GM12878 (cell line): ENCODE results near the gene TSPO2. TPM values are rescaled to one million over a fixed set of nuclear protein-coding genes. Genes with fewer than 3 reads are reported as not detected.

Experiments
- ATAC-seq: fragments of 200-7000 bp; cut with Tn5 transposase; 3 replicates; pipeline ENCODE4 v1.9.1; 2020; ENCODE audit warnings: mild to moderate bottlenecking, moderate library complexity
- BruUV-seq: library from RNA; stranded (reverse); fragments of 400-500 nt; replicated peaks from 2 replicates; lab custom pipeline; 2021; lab: Mats Ljungman, UMichigan
- CTCF ChIA-PET: fragments of 300-600 bp; sonication (Branson Sonifier 250); formaldehyde crosslinking; extraction: SDS; loops from one replicate; lab custom pipeline; 2021; ENCODE audit warnings: inconsistent platforms; lab: Yijun Ruan, JAX
- POLR2A ChIA-PET: fragments of 350-600 bp; formaldehyde crosslinking; extraction: SDS; loops from one replicate; lab custom pipeline; 2021; ENCODE audit warnings: inconsistent platforms; lab: Charles Lee
- RAD21 ChIA-PET: fragments of 300-600 bp; sonication (Branson Sonifier 250); formaldehyde crosslinking; loops from one replicate; lab custom pipeline; 2023; ENCODE audit warnings: antibody characterized with exemption; ENCODE audit not compliant: unreplicated experiment; lab: Charles Lee
- SMC1A ChIA-PET: fragments of 300-600 bp; sonication (Branson Sonifier 250); formaldehyde crosslinking; loops from one replicate; lab custom pipeline; 2023; ENCODE audit not compliant: unreplicated experiment, uncharacterized antibody; lab: Charles Lee
- DNase-seq: peaks from one replicate; pipeline ENCODE4 v3.0.0-alpha.2; 2011; ENCODE audit warnings: low read depth, low spot score
- FAIRE-seq: peaks from 3 replicates; lab custom pipeline; 2011; peaks lifted over from hg19 to GRCh38; lab: Jason Lieb, UNC
- H2AFZ ChIP-seq: 2 replicates; pipeline ENCODE4 v1.6.0; 2011; ENCODE audit warnings: low read depth, low read length, control low read depth; ENCODE audit not compliant: control insufficient read depth
- H3K27ac ChIP-seq: 2 replicates; pipeline ENCODE4 v1.5.1; 2011; ENCODE audit warnings: control low read depth; ENCODE audit not compliant: control insufficient read depth, insufficient read depth
- H3K27me3 ChIP-seq, 2 experiments: replicated peaks in 1 of 2; 2 replicates each; pipeline versions ENCODE4 v1.6.0 to v1.6.1; 2011; ENCODE audit warnings: low read length in 1 of 2; ENCODE audit not compliant: control insufficient read depth in 2 of 2, insufficient read depth in 2 of 2
- H3K36me3 ChIP-seq, 2 experiments: 2 replicates each; pipeline ENCODE4 v1.5.1; 2011; ENCODE audit warnings: low read length in 1 of 2; ENCODE audit not compliant: control insufficient read depth in 2 of 2, insufficient read depth in 2 of 2
- H3K4me1 ChIP-seq: 2 replicates; pipeline ENCODE4 v1.6.1; 2011; ENCODE audit warnings: mild to moderate bottlenecking, low read length, moderate library complexity, mixed read lengths; ENCODE audit not compliant: control insufficient read depth, insufficient read depth
- H3K4me2 ChIP-seq: 2 replicates; pipeline ENCODE4 v1.6.0; 2011; ENCODE audit warnings: control low read depth; ENCODE audit not compliant: control insufficient read depth, insufficient read depth
- H3K4me3 ChIP-seq: fragments of 200-600 bp; sonication (generic); 2 replicates; pipeline ENCODE4 v1.5.1; 2016
- H3K79me2 ChIP-seq: 2 replicates; pipeline ENCODE4 v1.6.0; 2011; ENCODE audit warnings: low read length; ENCODE audit not compliant: control insufficient read depth, insufficient read depth
- H3K9ac ChIP-seq: 2 replicates; pipeline ENCODE4 v1.8.0; 2011; ENCODE audit warnings: low read length, control low read depth, mixed read lengths; ENCODE audit not compliant: control insufficient read depth, insufficient read depth
- H3K9me3 ChIP-seq: replicated peaks from 3 replicates; pipeline ENCODE4 v1.5.1; 2011; ENCODE audit warnings: mild to moderate bottlenecking, low read length; ENCODE audit not compliant: control insufficient read depth, insufficient read depth
- H4K20me1 ChIP-seq: 2 replicates; pipeline ENCODE4 v1.6.0; 2011; ENCODE audit not compliant: control insufficient read depth, insufficient read depth
- BRCA1 ChIP-seq: IDR thresholded peaks from 2 replicates; pipeline ENCODE4 v1.6.1; 2011; ENCODE audit warnings: low read depth, low read length, improper control_type of control experiment
- CBFB ChIP-seq: IDR thresholded peaks from 2 replicates; pipeline ENCODE4 v1.6.1; 2016; ENCODE audit warnings: antibody characterized with exemption, low read depth
- ESRRA ChIP-seq: IDR thresholded peaks from 2 replicates; pipeline ENCODE4 v1.6.1; 2012; ENCODE audit warnings: mild to moderate bottlenecking, low read length, improper control_type of control experiment
- KDM1A ChIP-seq: fragments of 200-600 bp; sonication (generic); IDR thresholded peaks from 2 replicates; pipeline ENCODE4 v1.6.1; 2016; ENCODE audit warnings: borderline replicate concordance
- NBN ChIP-seq: fragments of 450-650 bp; IDR thresholded peaks from 2 replicates; pipeline ENCODE4 v1.6.1; 2016
- NRF1 ChIP-seq: conservative IDR thresholded peaks from 2 replicates; pipeline ENCODE4 v1.6.1; 2011; ENCODE audit warnings: mild to moderate bottlenecking, low read depth, low read length, improper control_type of control experiment
- PAX8 ChIP-seq: fragments of 450-650 bp; IDR thresholded peaks from 2 replicates; pipeline ENCODE4 v1.6.1; 2017; ENCODE audit warnings: mild to moderate bottlenecking, moderate library complexity
- SMC3 ChIP-seq: IDR thresholded peaks from 2 replicates; pipeline ENCODE4 v1.6.1; 2011; ENCODE audit warnings: low read length, improper control_type of control experiment, borderline replicate concordance
- TAF1 ChIP-seq: IDR thresholded peaks from 2 replicates; pipeline ENCODE4 v1.6.1; 2011; ENCODE audit warnings: mild to moderate bottlenecking, low read depth, low read length, borderline replicate concordance
- TARDBP ChIP-seq: IDR thresholded peaks from 2 replicates; pipeline ENCODE4 v1.6.1; 2016; ENCODE audit warnings: borderline replicate concordance
- WGBS: methylation state at CpG from one replicate; pipeline ENCODE4 v1.1.6; 2016; ENCODE audit warnings: low lambda C conversion rate; ENCODE audit not compliant: insufficient replicate concordance, insufficient coverage; ENCODE audit errors: missing lambda C conversion rate; 5-methylcytosine and 5-hydroxymethylcytosine counted together
- in situ Hi-C: fragments of 300-500 bp; cut with MboI; formaldehyde crosslinking; loops from 9 replicates; pipeline ENCODE4 v1.14.3; 2018; ENCODE audit warnings: mixed read lengths
- intact Hi-C: fragments of 100-400 bp; cut with micrococcal nuclease; formaldehyde crosslinking; loops from one replicate; pipeline ENCODE4 v1.14.2; 2022; ENCODE audit not compliant: unreplicated experiment
- polyA plus RNA-seq, 11 experiments: library from polyadenylated mRNA; depleted of rRNA in 4 of 11; unstranded in 6 of 11; stranded (reverse) in 5 of 11; fragments of >200 nt; fragmentation: Nextera tagmentation in 4 of 11; fragmentation: Illumina TruSeq in 1 of 11; extraction: Ambion mirVana in 4 of 11; extraction: Trizol in 1 of 11; gene quantifications; 1 replicate in 1 of 11; 2 replicates in 10 of 11; pipeline versions ENCODE4 v1.2.1 to v1.2.3, GENCODE V29; 2011 to 2016; ENCODE audit warnings: inconsistent platforms in 2 of 11, missing spikeins in 2 of 11, low read depth in 1 of 11
- total RNA-seq, 4 experiments: library from RNA; depleted of rRNA in 3 of 4; stranded (reverse); fragments of >200 nt in 3 of 4; fragmentation: Illumina TruSeq in 1 of 4; extraction: Trizol in 1 of 4; gene quantifications; 2 replicates each; pipeline versions ENCODE4 v1.2.1 to v1.2.3, GENCODE V29; 2013 to 2021
- TF ChIP-seq, protein P1 (sequence below): fragments of 150-350 bp; IDR thresholded peaks from 2 replicates; pipeline ENCODE4 v1.6.1; 2014; ENCODE audit warnings: mild to moderate bottlenecking, low read depth, low read length

TSPO2 gene
- total and polyA plus RNA-seq, 10 of the 15 experiments (the other 5 are each of a cell fraction or from before 2014, with no cell fraction given): not detected

DNA sequence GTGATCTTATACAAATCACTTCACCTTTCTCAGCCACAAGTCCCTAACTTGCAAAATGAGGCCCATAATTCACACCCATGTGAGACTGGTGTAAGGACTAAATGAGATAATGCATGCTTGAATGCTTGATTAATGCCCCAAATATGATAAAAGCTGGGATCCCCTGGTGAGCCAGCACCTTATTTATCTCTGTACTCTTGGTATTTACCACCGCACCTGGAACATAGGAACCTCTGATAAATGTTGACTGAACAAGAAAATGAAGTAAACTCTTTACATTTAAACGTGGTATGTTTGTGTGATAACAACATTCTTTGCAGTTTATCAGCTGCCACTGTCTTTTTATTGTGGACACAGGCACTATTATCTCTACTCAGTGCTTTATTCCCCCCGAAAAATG, 8.3 kb downstream of the TSPO2 start:
- TF ChIP-seq NBN (no peak), NRF1 (no peak), ESRRA (no peak), TAF1 (no peak), KDM1A (no peak), PAX8 (no peak), SMC3 (no peak), BRCA1 (no peak), TARDBP (no peak), CBFB (no peak)
- TF ChIP-seq, protein P1, sequence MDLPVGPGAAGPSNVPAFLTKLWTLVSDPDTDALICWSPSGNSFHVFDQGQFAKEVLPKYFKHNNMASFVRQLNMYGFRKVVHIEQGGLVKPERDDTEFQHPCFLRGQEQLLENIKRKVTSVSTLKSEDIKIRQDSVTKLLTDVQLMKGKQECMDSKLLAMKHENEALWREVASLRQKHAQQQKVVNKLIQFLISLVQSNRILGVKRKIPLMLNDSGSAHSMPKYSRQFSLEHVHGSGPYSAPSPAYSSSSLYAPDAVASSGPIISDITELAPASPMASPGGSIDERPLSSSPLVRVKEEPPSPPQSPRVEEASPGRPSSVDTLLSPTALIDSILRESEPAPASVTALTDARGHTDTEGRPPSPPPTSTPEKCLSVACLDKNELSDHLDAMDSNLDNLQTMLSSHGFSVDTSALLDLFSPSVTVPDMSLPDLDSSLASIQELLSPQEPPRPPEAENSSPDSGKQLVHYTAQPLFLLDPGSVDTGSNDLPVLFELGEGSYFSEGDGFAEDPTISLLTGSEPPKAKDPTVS: no peak
- no peaks in the 10 kb centered on the region for H3K4me1 ChIP-seq
- H3K27me3 ChIP-seq: no peaks in the 10 kb centered on the region
- no peaks in the 10 kb centered on the region for H3K79me2 ChIP-seq
- intact Hi-C loops: no loop called here
- ChIA-PET SMC1A (interaction anchor here (1.1 kb wide), 1 partner anchor 10 kb away, joined by 3 read pairs; no protein-coding TSS in a partner anchor), CTCF (interaction anchor here (1.1 to 2.2 kb wide), 4 partner anchors 8 to 22 kb away, joined by 3 to 7 read pairs (median 3); partner anchors contain the start of gene TSPO2), RAD21 (no interaction called here), POLR2A (no interaction called here)
- no peak overlapping the region for H3K27ac ChIP-seq
- H2AFZ ChIP-seq: no peak overlapping the region
- H3K9ac ChIP-seq: no peak overlapping the region
- no peak for ATAC-seq
- H3K4me2 ChIP-seq: no peak overlapping the region
- 91% methylated on average over 3 of the region's 3 CpGs for WGBS
- H4K20me1 ChIP-seq: no peaks in the 10 kb centered on the region
- DNase-seq: no peak
- FAIRE-seq: no peak
- no peaks in the 10 kb centered on the region; a peak in 1 of 4 replicates for H3K36me3 ChIP-seq
- H3K9me3 ChIP-seq: no peaks in the 10 kb centered on the region
- no peak overlapping the region for H3K4me3 ChIP-seq
- in situ Hi-C loops: no loop called here
- BruUV-seq: no TSS peak
